Activated CD8-positive, alpha-beta memory T cell treated with anti-CD3 and anti-CD28 coated beads, Interleukin-2, amount 50 U/mL, for 1 hour (primary cell): Measurements from ENCODE around the gene PRRT4.

ENCODE experiments used
- DNase-seq: peaks from one replicate; pipeline ENCODE4 v3.0.0-alpha.2; 2020; ENCODE audit errors: extremely low read depth

PRRT4 gene

GRCh38 chr7:128347647-128348097, 13.8 kb downstream of the PRRT4 start:
- DNase-seq, result no peak

GRCh38 chr7:128344431-128344774, 17.1 kb downstream of the PRRT4 start:
- DNase-seq, result no peak

- peak; percentile 63 for DNase-seq
Measured at GRCh38 chr7:128343554-128344430, 17.7 kb downstream of the PRRT4 start, which contains the start of gene RBM28. RBM28 (minus strand) TSS chr7:128343908; CDS start chr7:128343793, 115 bp downstream.

GRCh38 chr7:128341733-128342132, 19.8 kb downstream of the PRRT4 start:
- DNase-seq, result no peak

GRCh38 chr7:128335730-128336129, 25.8 kb downstream of the PRRT4 start:
- no peak for DNase-seq

GRCh38 chr7:128324368-128324680, 37.2 kb downstream of the PRRT4 start:
- DNase-seq, result no peak

GRCh38 chr7:128323459-128324367, 37.8 kb downstream of the PRRT4 start:
- no peak for DNase-seq

- DNase-seq, result no peak
Measured at GRCh38 chr7:128323040-128323439, 38.5 kb downstream of the PRRT4 start.

GRCh38 chr7:128322040-128322643, 39.3 kb downstream of the PRRT4 start:
- DNase-seq, result peak; percentile 10

GRCh38 chr7:128321044-128321422, 40.5 kb downstream of the PRRT4 start:
- no peak for DNase-seq

GRCh38 chr7:128318691-128319090, 42.8 kb downstream of the PRRT4 start:
- DNase-seq, result no peak

- no peak for DNase-seq
Measured at GRCh38 chr7:128311013-128311412, 50.5 kb downstream of the PRRT4 start.

- no peak for DNase-seq
Measured at GRCh38 chr7:128310499-128310898, 51.0 kb downstream of the PRRT4 start.

GRCh38 chr7:128309976-128310375, 51.5 kb downstream of the PRRT4 start:
- DNase-seq, result no peak

GRCh38 chr7:128309124-128309523, 52.4 kb downstream of the PRRT4 start:
- DNase-seq, result no peak

- DNase-seq, result no peak
Measured at GRCh38 chr7:128307061-128307460, 54.4 kb downstream of the PRRT4 start.

GRCh38 chr7:128304212-128304611, 57.3 kb downstream of the PRRT4 start:
- no peak for DNase-seq

- DNase-seq, result no peak
Measured at GRCh38 chr7:128303643-128304042, 57.8 kb downstream of the PRRT4 start.

GRCh38 chr7:128303133-128303532, 58.4 kb downstream of the PRRT4 start:
- no peak for DNase-seq

GRCh38 chr7:128302139-128302538, 59.4 kb downstream of the PRRT4 start:
- DNase-seq, result no peak
